HEK293 (cell line): ENCODE results near the gene ZNF423.

Experiments
- CTCF ChIA-PET: fragments of 350-600 bp; formaldehyde crosslinking; extraction: SDS; loops from one replicate; lab custom pipeline; 2021; ENCODE audit warnings: antibody characterized with exemption; lab: Yijun Ruan, JAX
- POLR2A ChIA-PET: fragments of 300-600 bp; formaldehyde crosslinking; extraction: SDS; loops from one replicate; lab custom pipeline; 2020; ENCODE audit warnings: antibody characterized with exemption, inconsistent platforms; lab: Yijun Ruan, JAX
- H3K27ac ChIP-seq: fragments of 200-500 bp; sonication (Bioruptor generic); 2 replicates; pipeline ENCODE4 v1.5.1; 2014; ENCODE audit warnings: low read depth, low read length, control low read depth, inconsistent platforms; ENCODE audit errors: extremely low read depth
- H3K36me3 ChIP-seq, 2 experiments: fragments of 200-500 bp in 1 of 2; sonication (Bioruptor generic) in 1 of 2; 1 replicate in 1 of 2; 2 replicates in 1 of 2; pipeline ENCODE4 v1.5.1; 2014 to 2017; ENCODE audit warnings: inconsistent platforms in 2 of 2, low read length in 2 of 2; ENCODE audit not compliant: control insufficient read depth in 2 of 2, insufficient read depth in 1 of 2
- H3K4me1 ChIP-seq: fragments of 200-500 bp; sonication (Bioruptor generic); 2 replicates; pipeline ENCODE4 v1.5.1; 2014; ENCODE audit warnings: mild to moderate bottlenecking, low read length, inconsistent platforms; ENCODE audit not compliant: control insufficient read depth, insufficient read depth
- H3K4me3 ChIP-seq: 2 replicates; pipeline ENCODE4 v1.5.1; 2011; ENCODE audit warnings: low read depth, mild to moderate bottlenecking, control low read depth, low read length, moderate library complexity
- H3K9me3 ChIP-seq: fragments of 200-500 bp; sonication (Bioruptor generic); 2 replicates; pipeline ENCODE4 v1.5.1; 2014; ENCODE audit warnings: low read depth, low read length, inconsistent platforms; ENCODE audit not compliant: control insufficient read depth, insufficient read depth
- EGR2 ChIP-seq: fragments of 450-650 bp; formaldehyde crosslinking; IDR thresholded peaks from 2 replicates; pipeline ENCODE4 v1.5.1; 2016; ENCODE audit warnings: low read depth, missing biosample characterization, missing genetic modification characterization
- GLI2 ChIP-seq: fragments of 450-650 bp; formaldehyde crosslinking; IDR thresholded peaks from 2 replicates; pipeline ENCODE4; 2017; ENCODE audit warnings: missing biosample characterization, missing genetic modification characterization, low read depth, borderline replicate concordance
- INSM2 ChIP-seq: fragments of 450-650 bp; formaldehyde crosslinking; IDR thresholded peaks from 2 replicates; pipeline ENCODE4 v1.5.1; 2016; ENCODE audit warnings: missing biosample characterization, missing genetic modification characterization
- MYNN ChIP-seq: fragments of 450-650 bp; formaldehyde crosslinking; IDR thresholded peaks from 2 replicates; pipeline ENCODE4 v1.5.1; 2016; ENCODE audit warnings: missing biosample characterization, missing genetic modification characterization, borderline replicate concordance
- OSR2 ChIP-seq: fragments of 450-650 bp; formaldehyde crosslinking; IDR thresholded peaks from 2 replicates; pipeline ENCODE4 v1.5.1; 2016; ENCODE audit warnings: missing biosample characterization, missing genetic modification characterization
- REST ChIP-seq: fragments of 450-650 bp; formaldehyde crosslinking; IDR thresholded peaks from 2 replicates; pipeline ENCODE4 v1.5.1; 2016; ENCODE audit warnings: missing biosample characterization, missing genetic modification characterization
- ZBTB17 ChIP-seq: fragments of 450-650 bp; formaldehyde crosslinking; IDR thresholded peaks from 2 replicates; pipeline ENCODE4 v1.5.1; 2016; ENCODE audit warnings: missing biosample characterization, missing genetic modification characterization
- ZFHX2 ChIP-seq: fragments of 450-650 bp; formaldehyde crosslinking; conservative IDR thresholded peaks from 2 replicates; pipeline ENCODE4 v1.5.1; 2016; ENCODE audit warnings: missing biosample characterization, missing genetic modification characterization
- ZNF112 ChIP-seq: fragments of 450-650 bp; formaldehyde crosslinking; IDR thresholded peaks from 2 replicates; pipeline ENCODE4 v1.5.0; 2017; ENCODE audit warnings: missing biosample characterization, missing genetic modification characterization
- ZNF138 ChIP-seq: fragments of 450-650 bp; formaldehyde crosslinking; IDR thresholded peaks from 2 replicates; pipeline ENCODE4 v1.5.1; 2016; ENCODE audit warnings: missing biosample characterization, missing genetic modification characterization, borderline replicate concordance
- ZNF157 ChIP-seq: fragments of 450-650 bp; formaldehyde crosslinking; IDR thresholded peaks from 2 replicates; pipeline ENCODE4 v1.5.1; 2016; ENCODE audit warnings: missing biosample characterization, missing genetic modification characterization
- ZNF175 ChIP-seq: fragments of 450-650 bp; formaldehyde crosslinking; IDR thresholded peaks from 2 replicates; pipeline ENCODE4 v1.5.1; 2016; ENCODE audit warnings: missing biosample characterization, missing genetic modification characterization
- ZNF19 ChIP-seq: fragments of 450-650 bp; formaldehyde crosslinking; IDR thresholded peaks from 2 replicates; pipeline ENCODE4; 2016; ENCODE audit warnings: missing biosample characterization, missing genetic modification characterization, low read depth
- ZNF280D ChIP-seq: fragments of 450-650 bp; formaldehyde crosslinking; IDR thresholded peaks from 2 replicates; pipeline ENCODE4 v1.5.1; 2016; ENCODE audit warnings: missing biosample characterization, missing genetic modification characterization
- ZNF292 ChIP-seq: fragments of 450-650 bp; formaldehyde crosslinking; IDR thresholded peaks from 2 replicates; pipeline ENCODE4 v1.5.1; 2016; ENCODE audit warnings: low read depth, missing biosample characterization, missing genetic modification characterization, borderline replicate concordance
- ZNF416 ChIP-seq: fragments of 450-650 bp; formaldehyde crosslinking; IDR thresholded peaks from 2 replicates; pipeline ENCODE4 v1.5.1; 2016; ENCODE audit warnings: missing biosample characterization, missing genetic modification characterization
- ZNF48 ChIP-seq: fragments of 450-650 bp; formaldehyde crosslinking; IDR thresholded peaks from 2 replicates; pipeline ENCODE4 v1.5.1; 2016; ENCODE audit warnings: missing biosample characterization, missing genetic modification characterization
- ZNF488 ChIP-seq: fragments of 450-650 bp; formaldehyde crosslinking; IDR thresholded peaks from 2 replicates; pipeline ENCODE4 v1.5.1; 2016; ENCODE audit warnings: missing biosample characterization, missing genetic modification characterization
- ZNF580 ChIP-seq: fragments of 450-650 bp; formaldehyde crosslinking; IDR thresholded peaks from 2 replicates; pipeline ENCODE4 v1.5.1; 2016; ENCODE audit warnings: missing biosample characterization, missing genetic modification characterization
- ZNF626 ChIP-seq: fragments of 450-650 bp; sonication (Bioruptor Pico); formaldehyde crosslinking; IDR thresholded peaks from 2 replicates; pipeline ENCODE4 v1.5.1; 2018; ENCODE audit warnings: missing biosample characterization, missing genetic modification characterization, inconsistent platforms
- ZNF660 ChIP-seq: fragments of 450-650 bp; IDR thresholded peaks from 2 replicates; pipeline ENCODE4 v1.5.1; 2018; ENCODE audit warnings: missing biosample characterization, mild to moderate bottlenecking, missing genetic modification characterization

Gene ZNF423

GRCh38 chr16:49586466-49587450 is 269.2 kb downstream of the ZNF423 start:
- ChIA-PET CTCF (no interaction called here), POLR2A (no interaction called here)
- TF ChIP-seq ZNF157 (no peak), ZNF660 (tag by site-specific recombination) (no peak), MYNN (tag by site-specific recombination) (no peak), ZNF416 (tag by site-specific recombination) (no peak), REST (tag by site-specific recombination) (no peak), ZNF112 (tag by site-specific recombination) (no peak)
- no peak overlapping the region for H3K27ac ChIP-seq
- no peaks in the 10 kb centered on the region for H3K4me1 ChIP-seq
- no peak overlapping the region for H3K4me3 ChIP-seq
- H3K9me3 ChIP-seq, result no peaks in the 10 kb centered on the region
- H3K36me3 ChIP-seq, result no peaks in the 10 kb centered on the region

GRCh38 chr16:49585143-49585832 is 270.6 kb downstream of the ZNF423 start:
- H3K36me3 ChIP-seq, result no peaks in the 10 kb centered on the region
- H3K27ac ChIP-seq, result no peak overlapping the region
- CTCF ChIA-PET, result no interaction called here

GRCh38 chr16:49583911-49584310 is 272.0 kb downstream of the ZNF423 start:
- Histone ChIP-seq H3K9me3 (no peaks in the 10 kb centered on the region), H3K4me1 (no peaks in the 10 kb centered on the region), H3K27ac (no peak overlapping the region), H3K4me3 (no peak overlapping the region), H3K36me3 (no peaks in the 10 kb centered on the region)
- ChIA-PET POLR2A (no interaction called here), CTCF (interaction anchor here (0.5 to 1.6 kb wide), 2 partner anchors 9 to 259 kb away, joined by 3 to 12 read pairs; no protein-coding TSS in a partner anchor)
- TF ChIP-seq ZNF488 (tag by site-specific recombination), result no peak
- no peak for TF ChIP-seq OSR2 (tag by site-specific recombination)
- no peak for TF ChIP-seq GLI2 (tag by site-specific recombination)
- no peak for TF ChIP-seq ZNF280D (tag by site-specific recombination)
- TF ChIP-seq ZNF19 (tag by site-specific recombination), result no peak
- no peak for TF ChIP-seq INSM2 (tag by site-specific recombination)
- TF ChIP-seq ZNF175, result no peak
- no peak for TF ChIP-seq ZNF580
- no peak for TF ChIP-seq ZNF626 (tag by site-specific recombination)
- TF ChIP-seq ZNF138 (tag by site-specific recombination), result no peak
- no peak for TF ChIP-seq ZBTB17 (tag by site-specific recombination)
- no peak for TF ChIP-seq ZNF292
- TF ChIP-seq ZNF48 (tag by site-specific recombination), result no peak

More at GRCh38 chr16:49585143-49585832, 270.6 kb downstream of the ZNF423 start:
- TF ChIP-seq EGR2 (tag by site-specific recombination) (peak; percentile 67), ZNF48 (tag by site-specific recombination) (no peak), ZFHX2 (tag by site-specific recombination) (0 out of 2 replicates have a peak, but pooled peaks have one; percentile 27)
- H3K4me3 ChIP-seq, result no peak overlapping the region
- H3K4me1 ChIP-seq, result no peaks in the 10 kb centered on the region
- POLR2A ChIA-PET, result no interaction called here
- no peaks in the 10 kb centered on the region for H3K9me3 ChIP-seq
